ENCODE measurements around the gene RALGPS2.

Gene RALGPS2

GRCh38 chr1:178869119-178869697 lies 144.2 kb downstream of the RALGPS2 start:
- DNase-seq, result no peak

DNA sequence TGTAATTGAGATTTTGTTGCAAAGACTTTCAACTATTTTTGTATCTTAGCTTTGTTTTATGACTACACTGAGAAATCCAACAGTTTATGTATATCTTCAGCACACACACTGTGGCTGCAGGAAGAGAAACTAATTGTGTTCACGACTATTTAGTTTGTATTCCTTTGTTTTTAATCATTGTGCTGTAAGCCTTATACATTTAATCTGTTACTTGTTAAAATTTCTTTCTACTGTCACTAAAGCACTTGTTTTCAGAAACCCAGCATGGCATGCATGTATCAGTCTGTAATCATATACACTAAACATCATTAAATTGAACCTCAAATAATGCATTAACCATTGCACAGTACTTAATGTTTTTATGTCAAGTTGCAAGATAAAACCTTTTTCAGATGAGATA lies 145.2 kb downstream of the RALGPS2 start:
- no peak for DNase-seq

- DNase-seq, result no peak
Measured at GRCh38 chr1:178870944-178871343, 145.9 kb downstream of the RALGPS2 start, which contains the start of gene ANGPTL1. ANGPTL1 (minus strand) TSS chr1:178871077; CDS start chr1:178865776, 5,301 bp downstream.

DNA sequence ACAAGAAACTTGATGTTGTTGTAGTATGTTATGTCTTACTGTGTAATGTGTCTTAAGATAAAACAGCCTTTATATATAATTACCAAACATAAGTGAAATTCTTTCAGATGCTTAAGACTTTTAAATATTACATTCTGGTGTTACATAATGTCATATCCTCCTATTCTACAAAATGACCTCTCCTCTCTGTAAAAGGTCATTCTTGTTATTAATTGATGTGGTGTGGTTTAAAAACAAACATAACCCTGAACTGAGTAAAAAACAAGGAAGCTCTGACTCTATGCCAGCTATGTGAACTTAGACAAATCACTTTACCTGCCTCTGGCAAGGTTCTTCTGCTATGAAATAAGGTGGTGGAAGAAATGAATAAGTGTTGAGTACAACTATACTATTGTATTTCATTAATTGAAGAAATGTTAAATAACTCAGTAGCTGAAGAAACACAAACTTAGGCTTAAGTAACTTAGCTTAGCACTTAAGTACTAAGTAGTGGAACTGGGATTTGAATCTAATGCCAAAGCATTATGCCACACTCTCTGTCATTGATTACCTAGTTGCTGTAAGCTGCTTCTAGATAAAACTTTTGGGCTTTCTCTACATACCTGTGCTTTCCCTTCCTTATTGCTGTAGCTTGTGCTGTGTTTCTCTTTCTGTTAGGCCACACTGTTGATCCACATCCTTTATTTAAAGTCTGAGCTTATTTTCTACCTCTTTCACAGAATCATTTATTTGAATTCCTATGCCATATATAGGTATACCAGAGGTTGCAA lies 146.7 kb downstream of the RALGPS2 start:
- DNase-seq, result no peak

DNA sequence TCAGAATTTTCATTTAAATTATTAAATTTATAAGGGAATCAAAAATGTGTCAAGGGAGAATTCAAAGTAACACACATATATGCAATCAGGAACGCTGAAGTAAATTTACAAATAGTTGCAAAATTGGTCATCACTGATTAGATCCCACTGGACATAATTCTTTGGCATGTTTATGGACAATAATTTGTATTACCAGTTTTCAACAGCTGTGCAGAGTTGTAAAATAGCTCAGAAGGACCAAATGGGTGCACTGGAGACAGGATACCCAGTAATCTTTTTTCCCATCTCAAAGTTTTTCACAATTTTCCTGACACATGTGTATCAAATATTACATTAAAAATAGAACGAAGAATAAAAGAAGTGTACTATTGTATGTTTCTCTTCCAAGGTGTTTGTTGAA lies 149.9 kb downstream of the RALGPS2 start:
- no peak for DNase-seq

DNA sequence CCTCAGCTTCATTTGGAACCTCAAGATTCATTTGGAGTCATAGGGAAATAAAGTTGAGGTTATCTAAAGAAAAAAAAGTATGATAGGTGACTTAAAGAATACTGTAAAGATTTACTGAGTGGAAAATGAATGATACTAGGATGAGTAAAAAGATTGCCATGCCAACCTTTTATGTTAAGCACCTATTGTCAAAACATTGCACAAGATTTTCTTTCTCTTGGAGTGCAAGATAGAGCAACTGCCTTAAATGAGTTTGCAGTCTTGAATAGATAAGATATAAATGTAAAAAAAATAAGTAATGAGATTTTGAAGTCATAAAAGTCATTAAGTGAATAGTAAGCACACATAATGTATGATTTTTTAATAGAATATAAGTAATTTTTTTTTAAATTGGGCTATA lies 150.9 kb downstream of the RALGPS2 start:
- no peak for DNase-seq

DNA sequence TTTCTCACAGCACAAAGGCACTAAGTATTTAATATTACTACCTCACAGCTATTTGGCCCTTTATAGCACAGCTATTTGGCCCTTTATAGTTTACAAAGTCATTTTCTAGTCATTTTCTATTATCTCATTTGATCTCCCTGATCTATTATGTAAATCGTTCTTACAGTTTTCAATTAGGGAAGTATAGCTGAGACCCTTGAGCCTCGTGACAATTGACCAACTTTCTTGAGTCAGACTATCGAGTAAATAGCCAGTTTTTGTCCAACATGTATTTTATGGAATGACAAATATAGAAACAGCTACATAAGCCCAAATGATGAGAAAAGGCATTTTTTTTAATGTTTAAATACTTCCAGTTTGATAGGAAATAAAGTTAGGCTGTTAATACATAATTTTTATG lies 152.9 kb downstream of the RALGPS2 start:
- no peak for DNase-seq

DNA sequence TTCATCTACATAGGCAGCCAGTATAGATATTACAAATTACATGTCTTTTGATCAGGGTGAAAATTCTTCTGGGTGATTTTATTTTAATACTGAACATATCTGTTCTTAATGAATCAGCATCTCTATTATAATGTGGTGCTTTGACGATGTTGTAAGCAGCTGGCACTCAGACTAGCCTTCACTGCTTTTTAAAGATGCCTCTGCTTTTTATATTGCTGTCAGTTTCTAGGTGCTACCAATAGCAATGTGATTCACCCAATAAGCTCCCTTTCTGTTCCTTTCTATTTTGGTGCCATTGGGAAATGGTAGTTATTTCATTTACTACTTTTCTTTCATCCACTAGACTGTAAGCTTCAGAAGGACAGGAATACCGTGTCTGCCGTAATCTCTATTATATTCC lies 156.9 kb downstream of the RALGPS2 start:
- DNase-seq, result no peak

- DNase-seq, result no peak
Measured at GRCh38 chr1:178885869-178886268, 160.8 kb downstream of the RALGPS2 start.

GRCh38 chr1:178886551-178886950 lies 161.5 kb downstream of the RALGPS2 start:
- DNase-seq, result no peak

GRCh38 chr1:178895928-178896327 lies 170.9 kb downstream of the RALGPS2 start:
- DNase-seq, result no peak

GRCh38 chr1:178898401-178898800 lies 173.4 kb downstream of the RALGPS2 start:
- no peak for DNase-seq

DNA sequence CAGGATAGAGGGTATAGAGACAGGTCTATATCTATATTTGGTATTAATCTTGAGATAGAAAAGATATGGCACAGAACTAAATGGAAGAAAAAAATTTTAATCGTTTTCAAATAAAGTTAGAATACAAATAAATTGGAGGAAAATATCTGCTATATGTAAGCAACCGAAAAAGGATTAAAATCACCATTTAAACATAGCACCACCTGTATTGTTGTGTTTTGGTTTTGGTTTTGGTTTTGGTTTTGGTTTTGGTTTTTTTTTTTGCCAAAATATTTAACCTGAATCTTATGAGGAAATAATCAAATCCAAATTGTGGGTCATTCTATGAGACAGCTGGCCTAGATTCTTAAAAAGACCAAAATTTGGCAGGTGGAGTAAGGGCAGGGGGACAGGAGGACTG lies 174.4 kb downstream of the RALGPS2 start:
- DNase-seq, result no peak

GRCh38 chr1:178901482-178902125 lies 176.6 kb downstream of the RALGPS2 start:
- no peak for DNase-seq

GRCh38 chr1:178908358-178908757 lies 183.3 kb downstream of the RALGPS2 start:
- no peak for DNase-seq

DNA sequence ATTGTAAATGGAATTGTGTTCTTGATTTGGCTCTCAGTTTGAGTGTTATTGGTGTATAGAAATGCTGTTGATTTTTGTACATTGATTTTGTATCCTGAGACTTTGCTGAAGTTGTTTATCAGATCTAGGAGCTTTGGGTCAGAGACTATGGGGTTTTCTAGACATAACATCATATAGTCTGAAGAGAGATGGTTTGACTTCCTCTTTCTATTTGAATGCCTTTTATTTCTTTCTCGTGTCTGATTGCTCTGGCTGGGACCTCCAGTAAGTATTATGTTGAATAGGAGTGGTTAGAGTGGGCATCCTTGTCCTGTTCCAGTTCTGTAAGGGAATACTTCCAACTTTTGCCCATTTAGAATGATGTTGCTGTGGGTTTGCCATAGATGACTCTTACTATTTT lies 185.0 kb downstream of the RALGPS2 start:
- DNase-seq, result no peak

- no peak for DNase-seq
Measured at GRCh38 chr1:178912597-178912996, 187.6 kb downstream of the RALGPS2 start.

- no peak for DNase-seq
Measured at GRCh38 chr1:178916448-178917174, 191.6 kb downstream of the RALGPS2 start.

DNA sequence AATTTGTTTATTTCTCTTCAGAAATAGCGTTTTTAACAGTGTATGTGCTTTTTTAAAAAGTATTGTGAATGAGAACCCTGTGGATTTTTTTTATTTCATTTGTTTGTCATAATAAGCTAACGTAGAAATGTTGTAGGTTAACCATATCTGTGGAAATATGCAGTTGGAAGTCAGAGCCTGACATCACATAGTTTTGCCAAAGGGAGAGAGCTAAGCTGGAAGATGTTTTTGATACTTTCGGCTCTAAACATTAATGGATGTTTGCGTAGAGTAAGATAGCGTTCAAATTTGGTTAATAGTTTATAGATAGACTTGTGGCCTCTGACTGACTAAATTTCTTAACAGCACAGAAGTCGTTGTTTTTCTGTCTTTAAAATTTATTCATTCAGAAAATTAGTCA lies 193.3 kb downstream of the RALGPS2 start:
- no peak for DNase-seq

DNA sequence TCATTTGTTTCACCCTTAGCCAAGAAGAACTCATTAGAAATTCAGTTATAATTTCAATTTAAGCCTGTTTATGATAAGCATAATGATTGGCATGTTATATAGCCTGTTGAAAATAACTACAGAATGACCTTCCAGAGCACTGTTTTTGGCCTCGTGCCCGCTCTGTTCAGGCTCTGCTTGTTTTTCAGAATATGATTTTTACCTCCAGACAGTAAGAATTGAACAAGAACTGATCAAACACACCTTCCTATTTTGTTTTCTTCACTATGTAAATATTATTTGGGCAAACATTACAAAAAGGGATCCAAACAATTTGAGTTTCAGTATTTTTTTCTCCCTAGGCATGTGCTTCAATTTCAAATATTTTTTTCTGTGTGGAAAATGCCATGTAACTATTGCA lies 193.9 kb downstream of the RALGPS2 start:
- no peak for DNase-seq

GRCh38 chr1:178919581-178919980 lies 194.5 kb downstream of the RALGPS2 start:
- DNase-seq, result no peak

GRCh38 chr1:178921499-178921898 lies 196.5 kb downstream of the RALGPS2 start:
- DNase-seq, result no peak

DNA sequence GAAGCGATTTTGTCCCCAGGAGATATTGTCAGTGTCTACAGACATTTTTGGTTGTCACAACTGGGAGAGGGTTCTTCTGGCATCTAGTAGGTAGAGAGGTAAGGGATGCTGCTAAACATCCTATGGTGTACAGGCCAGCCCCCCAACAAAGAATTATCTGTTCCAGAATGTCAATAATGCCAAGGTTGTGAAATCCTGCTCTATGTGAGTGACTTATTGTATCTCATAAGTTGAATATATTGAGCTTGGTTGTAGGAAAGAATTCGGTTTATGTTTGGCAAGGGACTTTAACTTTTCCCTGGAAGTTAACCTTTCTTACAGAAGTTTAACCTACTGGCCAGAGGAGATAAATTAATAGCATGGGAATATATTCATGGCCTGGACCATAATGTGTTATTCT lies 198.5 kb downstream of the RALGPS2 start:
- DNase-seq, result no peak

- no peak for DNase-seq
Measured at GRCh38 chr1:178926046-178926445, 201.0 kb downstream of the RALGPS2 start.

Data from CD4-positive, alpha-beta T cell treated with Interleukin-4 for 4 hours (primary cell).